Measurements from ENCODE around the gene ST8SIA1. TPM values are rescaled to one million over a fixed set of nuclear protein-coding genes. Genes with fewer than 3 reads are reported as not detected.

The ST8SIA1 gene
- total RNA-seq, 1 experiment from 2014 or later = not detected

- DNase-seq (ENCODE audit: low spot score) = no peak
These were observed 51.5 kb downstream of the ST8SIA1 start for GRCh38 chr12:22283006-22283506.

- DNase-seq (ENCODE audit: low spot score) = no peak
These were observed 52.2 kb downstream of the ST8SIA1 start for GRCh38 chr12:22282283-22282682.

GRCh38 chr12:22276867-22277266 lies 57.6 kb downstream of the ST8SIA1 start:
- no peak for DNase-seq (ENCODE audit: low spot score)

GRCh38 chr12:22276313-22276712 lies 58.2 kb downstream of the ST8SIA1 start:
- no peak for DNase-seq (ENCODE audit: low spot score)

DNA sequence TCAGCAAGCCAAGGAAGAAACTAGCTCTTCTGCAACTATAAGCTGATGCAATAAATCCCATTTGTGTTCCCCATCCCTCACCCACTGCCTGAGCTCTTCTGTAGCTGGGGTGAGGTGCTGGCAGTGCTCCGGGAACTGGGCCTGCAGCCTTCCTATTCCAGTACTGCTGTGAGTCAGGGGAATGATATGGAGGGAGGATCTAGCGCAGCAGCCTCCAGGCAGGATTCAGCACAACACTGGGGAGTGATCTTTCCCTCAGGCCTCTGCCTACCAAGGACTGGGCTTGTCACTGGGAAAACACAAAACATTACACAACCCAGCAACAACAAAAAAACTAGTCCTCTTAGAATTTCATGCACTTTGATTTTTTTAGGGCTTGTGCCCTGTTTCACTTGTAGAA lies 58.7 kb downstream of the ST8SIA1 start:
- no peak for DNase-seq (ENCODE audit: low spot score)

- DNase-seq (ENCODE audit: low spot score) = no peak
These were observed 62.0 kb downstream of the ST8SIA1 start for GRCh38 chr12:22272335-22273151.

DNA sequence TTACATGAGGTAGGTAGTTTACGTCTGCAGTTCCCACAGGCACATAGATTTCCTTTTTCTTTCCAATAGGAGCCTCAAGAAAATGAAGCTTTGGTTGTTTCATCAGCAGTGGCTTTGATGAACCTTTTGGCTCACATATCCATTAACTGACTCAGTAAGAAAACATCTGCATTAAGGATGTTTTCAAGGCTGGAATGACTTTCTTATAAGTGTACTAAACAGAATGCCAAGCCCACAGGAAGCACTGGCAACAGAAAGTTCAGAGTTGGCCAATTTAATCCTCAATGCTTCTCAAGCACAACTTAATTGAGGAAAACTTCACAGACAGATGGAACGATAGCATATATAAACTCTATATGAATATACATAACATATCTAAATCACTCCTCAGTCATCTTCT lies 63.5 kb downstream of the ST8SIA1 start:
- DNase-seq (ENCODE audit: low spot score) = no peak

- no peak for DNase-seq (ENCODE audit: low spot score)
These were observed 65.5 kb downstream of the ST8SIA1 start for GRCh38 chr12:22268973-22269372.

DNA sequence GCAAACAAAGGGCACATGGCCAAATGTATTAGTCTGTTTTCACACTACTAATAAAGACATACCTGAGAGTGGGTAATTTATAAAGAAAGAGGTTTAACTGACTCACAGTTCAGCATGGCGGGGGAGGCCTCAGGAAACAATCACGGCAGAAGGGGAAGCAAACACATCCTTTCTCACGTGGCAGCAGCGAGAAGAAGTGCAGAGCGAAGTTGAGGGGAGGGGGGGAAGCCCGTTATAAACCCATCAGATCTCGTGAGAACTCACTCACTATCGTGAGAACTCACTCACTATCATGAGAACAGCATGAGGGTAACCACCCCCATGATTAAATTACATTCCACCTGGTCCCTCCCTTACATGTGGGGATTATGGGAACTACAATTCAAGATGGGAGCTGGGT lies 66.1 kb downstream of the ST8SIA1 start:
- DNase-seq (ENCODE audit: low spot score) = no peak

DNA sequence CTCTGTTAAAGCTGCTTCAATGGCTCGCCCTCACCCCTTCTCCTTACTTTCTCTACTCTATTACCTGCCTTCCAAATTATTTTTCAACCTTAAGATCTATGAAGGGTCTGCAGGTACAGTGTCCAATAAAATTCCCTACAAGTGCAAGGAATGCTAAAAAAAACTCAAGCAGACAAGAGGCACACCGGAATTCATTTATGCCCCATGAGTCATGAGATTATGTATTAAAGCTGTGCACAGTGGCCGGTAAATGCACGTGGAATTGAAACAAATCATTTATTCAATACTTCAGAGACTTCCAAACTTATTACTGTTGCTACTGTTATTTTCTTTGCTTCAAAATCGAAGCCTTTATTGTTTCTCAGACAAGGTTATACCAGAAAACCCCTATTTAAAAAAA lies 68.4 kb downstream of the ST8SIA1 start:
- no peak for DNase-seq (ENCODE audit: low spot score)

- no peak for DNase-seq (ENCODE audit: low spot score)
These were observed 70.1 kb downstream of the ST8SIA1 start for GRCh38 chr12:22264380-22264779.

- no peak for DNase-seq (ENCODE audit: low spot score)
These were observed 72.2 kb downstream of the ST8SIA1 start for GRCh38 chr12:22262309-22262708.

DNA sequence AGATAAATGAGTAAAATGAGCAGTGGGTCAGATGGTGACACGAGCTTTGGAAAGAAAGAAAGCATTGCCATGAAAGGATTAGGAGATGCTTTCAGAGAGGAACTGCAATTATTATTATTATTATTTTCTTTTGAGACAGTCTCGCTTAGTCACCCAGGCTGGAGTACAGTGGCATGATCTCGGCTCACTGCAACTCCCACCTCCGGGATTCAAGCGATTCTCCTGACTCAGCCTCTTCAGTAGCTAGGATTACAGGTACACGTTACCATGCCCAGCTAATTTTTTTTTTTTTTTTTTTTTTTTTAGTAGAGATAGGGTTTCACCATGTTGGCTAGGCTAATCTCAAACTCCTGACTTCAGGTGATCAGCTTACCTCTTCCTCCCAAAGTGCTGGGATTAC lies 77.4 kb downstream of the ST8SIA1 start:
- no peak for DNase-seq (ENCODE audit: low spot score)

- DNase-seq (ENCODE audit: low spot score) = no peak
These were observed 77.9 kb downstream of the ST8SIA1 start for GRCh38 chr12:22256605-22257004.

GRCh38 chr12:22256041-22256441 lies 78.5 kb downstream of the ST8SIA1 start:
- no peak for DNase-seq (ENCODE audit: low spot score)

DNA sequence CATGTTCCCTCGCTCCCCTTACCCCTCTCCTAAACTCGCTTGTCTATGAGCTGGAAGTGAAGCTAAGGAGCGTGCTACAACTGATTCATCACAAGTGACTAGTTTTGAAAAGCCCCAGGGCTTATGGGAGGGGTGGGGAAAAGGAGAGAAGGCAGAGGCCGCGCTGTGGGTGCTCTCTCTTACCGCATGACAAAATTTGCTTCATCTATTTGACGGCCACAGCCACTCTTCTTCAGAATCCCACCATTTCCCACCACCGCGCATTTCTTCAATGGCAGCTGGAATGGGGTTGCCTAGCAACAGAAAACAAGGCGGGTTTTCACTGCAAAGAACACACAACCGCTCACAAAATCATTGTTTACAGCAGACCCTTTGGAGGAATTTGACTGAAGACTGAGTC lies 79.4 kb downstream of the ST8SIA1 start:
- DNase-seq (ENCODE audit: low spot score) = no peak

DNA sequence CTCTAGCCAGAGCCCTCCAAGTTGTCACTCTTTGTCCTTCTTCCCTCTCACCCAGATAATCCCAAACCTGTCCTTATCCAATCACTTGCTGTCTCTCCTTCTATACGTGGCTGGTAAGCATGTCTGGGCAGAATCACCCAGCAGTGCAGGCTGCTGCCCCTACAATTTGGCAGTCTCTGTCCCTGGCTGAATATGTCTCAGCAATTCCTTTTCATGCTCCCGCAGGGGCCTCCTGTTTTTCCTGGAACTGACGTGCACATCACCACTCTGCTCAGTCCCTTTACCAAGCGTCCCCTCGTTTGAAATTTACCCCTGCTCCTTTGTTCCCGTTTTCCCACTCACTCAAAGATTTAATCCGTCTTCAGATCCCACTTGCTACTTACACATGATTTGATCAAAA lies 80.0 kb downstream of the ST8SIA1 start:
- DNase-seq (ENCODE audit: low spot score) = no peak

DNA sequence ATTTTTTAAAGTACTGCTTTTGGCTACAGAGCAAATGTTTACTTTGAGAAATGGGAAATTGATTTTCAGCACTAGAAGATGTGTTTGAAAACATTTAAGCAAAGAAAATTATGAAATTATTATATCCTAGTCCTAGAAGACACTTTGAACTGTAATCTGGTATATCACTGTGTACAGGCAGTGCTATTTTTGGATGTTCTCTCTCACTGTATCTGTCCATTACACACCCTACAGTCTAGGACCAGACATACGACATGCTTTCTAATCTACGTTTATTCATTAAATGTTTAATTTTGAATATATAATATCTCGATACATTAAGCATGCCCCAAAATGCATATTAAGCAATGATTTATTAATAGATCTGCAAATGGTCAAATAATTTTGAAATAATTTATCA lies 82.5 kb downstream of the ST8SIA1 start:
- no peak for DNase-seq (ENCODE audit: low spot score)

- no peak for DNase-seq (ENCODE audit: low spot score)
These were observed 83.7 kb downstream of the ST8SIA1 start for GRCh38 chr12:22250762-22251161.

DNA sequence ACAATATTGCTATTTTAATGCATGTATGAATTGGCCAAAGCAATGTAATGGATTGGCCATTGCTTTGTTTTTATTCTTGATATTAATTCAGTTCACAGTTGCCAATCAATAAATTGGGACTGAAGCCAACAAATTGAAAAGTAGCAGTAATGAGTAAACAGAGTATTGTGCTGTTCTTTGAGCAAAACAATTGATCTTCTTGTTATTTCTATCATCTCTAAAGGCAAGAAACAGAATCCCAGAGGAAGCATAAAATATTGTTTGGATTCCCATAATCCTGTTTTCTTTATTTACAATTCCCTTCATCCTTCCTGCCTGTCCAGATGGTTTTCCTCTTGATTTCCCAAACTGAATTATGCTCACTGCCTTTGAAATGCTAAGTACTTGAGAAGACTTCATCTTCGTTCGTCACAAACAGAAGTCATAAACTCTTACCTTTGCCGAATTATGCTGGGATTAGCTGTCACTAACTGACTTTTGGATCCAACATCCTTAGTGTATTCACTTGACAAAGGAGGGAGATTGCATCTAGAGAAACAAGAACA lies 85.9 kb downstream of the ST8SIA1 start:
- DNase-seq (ENCODE audit: low spot score) = no peak

GRCh38 chr12:22248121-22248520 lies 86.4 kb downstream of the ST8SIA1 start:
- no peak for DNase-seq (ENCODE audit: low spot score)

DNA sequence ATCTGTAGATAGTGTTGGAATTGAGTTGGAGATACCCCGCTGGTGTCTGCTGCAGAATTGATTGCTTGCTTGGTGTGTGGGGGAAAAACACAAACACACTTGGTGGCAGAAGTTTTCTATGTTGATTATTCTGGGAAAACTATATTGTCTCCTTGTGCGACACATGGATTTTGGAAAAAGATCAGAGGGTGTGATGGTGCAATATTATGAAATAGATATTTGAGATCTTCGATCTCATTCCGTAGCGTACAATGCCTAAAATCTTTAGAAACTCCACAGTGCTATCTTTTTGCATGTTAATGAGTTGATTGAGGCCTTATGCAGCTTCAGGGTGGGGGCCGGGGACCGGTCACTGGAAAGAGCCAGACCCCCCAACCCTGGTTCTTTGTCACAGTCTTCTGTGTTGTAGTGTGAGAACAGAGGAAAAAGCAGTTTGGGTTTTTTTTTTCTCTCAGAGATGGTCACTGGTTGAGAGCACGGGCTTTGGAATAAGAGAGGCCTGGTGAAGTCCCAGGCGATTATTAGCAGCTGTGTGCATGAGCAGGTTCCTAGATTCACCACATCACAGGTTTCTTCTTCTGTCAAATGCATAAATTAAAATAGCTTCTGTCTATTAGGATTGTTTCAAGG lies 88.2 kb downstream of the ST8SIA1 start:
- no peak for DNase-seq (ENCODE audit: low spot score)

GRCh38 chr12:22242726-22243125 lies 91.8 kb downstream of the ST8SIA1 start:
- DNase-seq (ENCODE audit: low spot score) = no peak
